Epithelial cell of proximal tubule (primary cell): ENCODE measurements around the gene PEX11G. TPM values are rescaled to one million over a fixed set of nuclear protein-coding genes. Genes with fewer than 3 reads are reported as not detected.
A peak's percentile ranks its signal among the peaks of the same experiment; 100 is the strongest.
"Not testable (repeated sequence)": the region's sequence is repeated elsewhere in the genome, so short reads cannot be mapped to it uniquely, and the experiment has no call there.

Experiments
- DNase-seq: peaks from one replicate; pipeline ENCODE4 v3.0.0-alpha.2; 2011; ENCODE audit warnings: low read depth
- H3K4me3 ChIP-seq: 2 replicates; pipeline ENCODE4 v1.5.1; 2011; ENCODE audit warnings: low read depth, mild to moderate bottlenecking, low read length
- total RNA-seq: library from RNA; depleted of rRNA; stranded (reverse); fragments of >200 nt; gene quantifications from 2 replicates; pipeline ENCODE4 v1.2.3, GENCODE V29; 2015
- TF ChIP-seq, protein P1 (sequence below): conservative IDR thresholded peaks from 2 replicates; pipeline ENCODE4 v1.5.1; 2012; ENCODE audit warnings: low read depth, mild to moderate bottlenecking, low read length

The PEX11G gene
- total RNA-seq, 1 donor from 2014 or later: 6.2 TPM

DNA sequence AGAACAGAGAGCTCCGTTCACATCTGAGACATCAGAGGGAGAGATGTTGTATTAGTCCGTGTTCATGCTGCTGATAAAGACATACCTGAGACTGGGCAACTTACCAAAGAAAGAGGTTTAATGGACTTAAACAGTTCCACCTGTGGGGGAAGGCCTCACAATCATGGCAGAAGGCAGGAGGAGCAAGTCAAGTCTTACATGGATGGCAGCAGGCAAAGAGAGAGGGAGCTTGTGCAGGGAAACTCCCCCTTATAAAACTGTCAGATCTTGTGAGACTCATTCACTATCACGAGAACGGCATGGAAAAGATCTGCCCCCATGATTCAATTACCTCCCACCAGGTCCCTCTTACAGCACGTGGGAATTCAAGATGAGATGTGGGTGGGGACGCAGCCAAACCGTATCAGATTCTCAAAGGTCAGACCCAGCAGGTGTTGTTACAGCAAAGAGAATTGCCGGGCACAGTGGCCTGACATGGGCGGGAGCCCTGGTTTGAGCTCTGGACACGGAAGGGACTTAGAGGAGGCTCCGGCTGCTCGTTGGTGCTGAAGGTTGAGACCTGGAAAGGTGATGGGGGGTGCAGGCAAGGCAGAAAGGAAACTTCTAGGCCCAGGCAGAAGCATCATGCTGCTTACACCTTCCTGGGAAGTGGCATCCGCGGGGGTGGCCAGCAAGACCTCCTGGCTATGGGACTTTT lies 33.1 kb downstream of the PEX11G start:
- DNase-seq: no peak
- H3K4me3 ChIP-seq: no peak overlapping the region
- TF ChIP-seq, protein P1, sequence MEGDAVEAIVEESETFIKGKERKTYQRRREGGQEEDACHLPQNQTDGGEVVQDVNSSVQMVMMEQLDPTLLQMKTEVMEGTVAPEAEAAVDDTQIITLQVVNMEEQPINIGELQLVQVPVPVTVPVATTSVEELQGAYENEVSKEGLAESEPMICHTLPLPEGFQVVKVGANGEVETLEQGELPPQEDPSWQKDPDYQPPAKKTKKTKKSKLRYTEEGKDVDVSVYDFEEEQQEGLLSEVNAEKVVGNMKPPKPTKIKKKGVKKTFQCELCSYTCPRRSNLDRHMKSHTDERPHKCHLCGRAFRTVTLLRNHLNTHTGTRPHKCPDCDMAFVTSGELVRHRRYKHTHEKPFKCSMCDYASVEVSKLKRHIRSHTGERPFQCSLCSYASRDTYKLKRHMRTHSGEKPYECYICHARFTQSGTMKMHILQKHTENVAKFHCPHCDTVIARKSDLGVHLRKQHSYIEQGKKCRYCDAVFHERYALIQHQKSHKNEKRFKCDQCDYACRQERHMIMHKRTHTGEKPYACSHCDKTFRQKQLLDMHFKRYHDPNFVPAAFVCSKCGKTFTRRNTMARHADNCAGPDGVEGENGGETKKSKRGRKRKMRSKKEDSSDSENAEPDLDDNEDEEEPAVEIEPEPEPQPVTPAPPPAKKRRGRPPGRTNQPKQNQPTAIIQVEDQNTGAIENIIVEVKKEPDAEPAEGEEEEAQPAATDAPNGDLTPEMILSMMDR: no peak

DNA sequence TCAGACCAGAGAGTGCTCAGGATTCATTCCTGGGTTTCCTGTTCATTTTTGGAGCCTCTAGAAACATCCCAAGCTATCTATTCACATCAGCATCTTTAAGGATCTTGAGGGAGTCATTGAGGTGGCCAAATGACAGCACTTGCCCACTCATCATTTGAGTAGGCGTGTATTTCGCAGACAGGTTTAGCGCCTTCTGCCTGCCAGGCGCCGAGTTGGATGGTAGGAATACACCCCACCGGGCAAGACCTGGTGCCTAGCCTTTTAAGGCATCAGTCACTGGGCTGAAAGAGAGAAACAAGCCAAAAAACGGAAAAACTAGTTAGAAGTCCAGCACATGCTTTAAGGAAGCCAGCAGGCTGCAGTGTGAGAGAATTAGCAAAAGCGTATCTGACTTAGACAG lies 33.8 kb downstream of the PEX11G start:
- TF ChIP-seq, protein P1: no peak
- no peak for DNase-seq
- no peak overlapping the region for H3K4me3 ChIP-seq

DNA sequence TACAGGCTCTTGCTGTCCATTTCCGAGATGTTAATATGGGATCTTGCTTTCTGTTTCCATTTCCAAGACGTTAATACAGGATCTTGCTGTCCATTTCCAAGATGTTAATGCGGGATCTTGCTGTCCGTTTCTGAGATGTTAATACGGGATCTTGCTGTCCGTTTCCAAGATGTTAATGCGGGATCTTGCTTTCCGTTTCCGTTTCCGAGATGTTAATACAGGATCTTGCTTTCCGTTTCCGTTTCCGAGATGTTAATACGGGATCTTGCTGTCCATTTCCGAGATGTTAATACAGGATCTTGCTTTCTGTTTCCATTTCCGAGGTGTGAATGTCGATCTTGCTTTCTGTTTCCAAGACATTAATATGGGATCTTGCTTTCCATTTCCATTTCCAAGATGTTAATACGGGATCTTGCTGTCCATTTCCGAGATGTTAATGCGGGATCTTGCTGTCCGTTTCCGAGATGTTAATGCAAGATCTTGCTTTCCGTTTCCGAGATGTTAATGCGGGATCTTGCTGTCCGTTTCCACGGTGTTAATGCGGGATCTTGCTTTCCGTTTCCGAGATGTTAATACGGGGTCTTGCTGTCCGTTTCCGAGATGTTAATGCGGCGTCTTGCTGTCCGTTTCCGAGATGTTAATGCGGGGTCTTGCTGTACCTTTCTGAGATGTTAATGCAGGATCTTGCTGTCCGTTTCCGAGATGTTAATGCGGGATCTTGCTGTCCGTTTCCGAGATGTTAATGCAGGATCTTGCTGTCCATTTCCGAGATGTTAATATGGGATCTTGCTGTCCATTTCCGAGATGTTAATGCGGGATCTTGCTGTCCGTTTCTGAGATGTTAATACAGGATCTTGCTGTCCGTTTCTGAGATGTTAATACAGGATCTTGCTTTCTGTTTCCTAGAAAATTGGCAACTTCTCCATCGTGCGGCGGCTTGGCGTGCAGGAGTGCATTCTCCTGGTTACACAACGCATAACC lies 38.3 kb downstream of the PEX11G start:
- peak; percentile 13 for DNase-seq
- TF ChIP-seq, protein P1: no peak
- no peak overlapping the region for H3K4me3 ChIP-seq

DNA sequence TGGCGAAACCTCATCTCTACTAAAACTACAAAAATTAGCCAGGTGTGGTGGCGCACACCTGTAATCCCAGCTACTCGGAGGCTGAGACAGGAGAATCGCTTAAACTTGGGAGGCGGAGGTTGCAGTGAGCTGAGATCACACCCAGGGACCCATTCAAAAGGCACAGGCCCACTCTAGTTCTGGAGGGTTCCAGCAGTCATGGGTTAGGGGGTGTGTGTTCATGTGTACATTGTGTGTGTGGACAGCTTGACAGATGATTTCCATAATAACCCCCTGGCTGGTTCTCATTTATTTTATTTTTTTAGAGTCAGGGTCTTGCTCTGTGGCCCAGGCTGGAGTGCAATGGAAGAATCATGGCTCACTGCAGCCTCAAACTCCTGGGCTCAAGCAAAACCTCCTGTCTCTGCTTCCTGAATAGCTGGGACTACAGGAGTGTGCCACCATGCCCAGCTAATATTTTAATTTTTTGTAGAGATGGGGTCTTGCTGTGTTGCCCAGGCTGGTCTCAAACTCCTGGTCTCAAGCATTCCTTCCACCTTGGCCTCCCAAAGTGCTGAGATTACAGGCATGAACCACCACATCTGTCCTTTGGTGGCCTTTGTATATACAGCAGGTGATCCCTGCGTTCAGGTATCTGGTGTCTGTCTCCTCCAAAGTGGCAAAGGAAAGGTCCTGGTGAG lies 39.3 kb downstream of the PEX11G start:
- not testable (repeated sequence) for DNase-seq

DNA sequence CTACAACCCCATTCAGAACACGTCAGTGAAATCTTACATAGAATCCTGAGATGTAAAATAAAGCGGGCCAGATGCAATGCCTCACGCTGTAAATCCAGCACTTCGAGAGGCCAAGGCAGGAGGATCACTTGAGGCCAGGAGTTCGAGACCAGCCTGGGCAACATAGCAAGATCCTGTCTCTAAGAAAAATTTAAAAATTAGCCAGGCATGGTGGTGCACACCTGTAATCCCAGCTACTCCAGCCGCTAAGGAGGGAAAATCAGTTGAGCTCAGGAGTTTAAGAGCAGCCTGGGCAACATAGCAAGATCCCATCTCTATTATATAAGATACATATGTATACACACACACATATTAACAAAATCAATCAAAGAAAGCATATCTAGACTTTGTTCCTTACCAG lies 41.2 kb downstream of the PEX11G start:
- no peak for DNase-seq
- H3K4me3 ChIP-seq: no peak overlapping the region
- TF ChIP-seq, protein P1: no peak

More for the DNA sequence above, 39.3 kb downstream of the PEX11G start:
- H3K4me3 ChIP-seq: not testable (repeated sequence)

DNA sequence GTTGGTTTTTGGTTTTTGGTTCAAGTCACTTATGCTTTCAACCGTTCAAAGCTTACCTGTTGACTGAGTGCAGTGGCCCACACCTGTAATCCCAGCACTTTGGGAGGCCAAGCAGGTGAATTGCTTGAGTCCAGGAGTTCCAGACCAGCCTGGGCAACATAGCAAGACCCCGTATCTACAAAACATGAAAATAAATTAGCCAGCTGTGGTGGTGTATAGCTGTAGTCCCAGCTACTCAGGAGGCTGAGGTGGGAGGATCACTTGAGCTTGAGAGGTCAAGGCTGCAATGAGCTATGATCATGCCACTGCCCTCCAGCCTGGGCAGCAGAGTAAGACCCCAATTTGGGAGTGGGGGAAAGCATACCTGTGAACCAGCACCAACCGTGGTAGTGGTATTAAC lies 43.7 kb downstream of the PEX11G start:
- no peak for DNase-seq
- no peak overlapping the region for H3K4me3 ChIP-seq
- TF ChIP-seq, protein P1: no peak

DNA sequence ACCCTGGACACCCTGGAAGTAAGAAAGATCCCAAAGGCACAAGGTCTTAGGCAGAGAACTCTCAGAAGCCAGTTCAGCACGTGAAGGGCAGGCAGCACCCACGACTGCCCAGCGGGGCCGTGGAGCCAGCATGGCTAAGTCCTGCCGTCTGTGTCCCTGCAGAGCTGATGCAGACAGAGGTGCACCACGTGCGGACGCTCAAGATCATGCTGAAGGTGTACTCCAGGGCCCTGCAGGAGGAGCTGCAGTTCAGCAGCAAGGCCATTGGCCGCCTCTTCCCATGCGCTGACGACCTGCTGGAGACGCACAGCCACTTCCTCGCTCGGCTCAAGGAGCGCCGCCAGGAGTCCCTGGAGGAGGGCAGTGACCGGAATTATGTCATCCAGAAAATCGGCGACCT lies 44.8 kb downstream of the PEX11G start:
- no peak for DNase-seq
- TF ChIP-seq, protein P1: no peak
- no peak overlapping the region for H3K4me3 ChIP-seq
